Motor neuron (in vitro differentiated cells): ENCODE data around the gene LANCL3. TPM values are rescaled to one million over a fixed set of nuclear protein-coding genes. Genes with fewer than 3 reads are reported as not detected.
A peak's percentile ranks its signal among the peaks of the same experiment; 100 is the strongest.
"Not testable (repeated sequence)": the region's sequence is repeated elsewhere in the genome, so short reads cannot be mapped to it uniquely, and the experiment has no call there.

Source experiments
- ATAC-seq, 8 experiments: fragments of 200-7000 bp; cut with Tn5 transposase; replicated peaks in 6 of 8; 2 replicates each; pipeline ENCODE4 v1.8.0; 2021; ENCODE audit warnings: mild to moderate bottlenecking in 8 of 8, moderate library complexity in 8 of 8
- H3K27ac ChIP-seq, 2 donors: fragments of 250-450 bp; sonication (Bioruptor Pico); 2 replicates each; pipeline ENCODE4 v1.9.0; 2021; ENCODE audit warnings: antibody characterized with exemption in 2 of 2, mild to moderate bottlenecking in 2 of 2, moderate library complexity in 1 of 2
- H3K4me1 ChIP-seq, 2 donors: fragments of 250-450 bp; sonication (Bioruptor Pico); replicated peaks in 1 of 2; 2 replicates each; pipeline ENCODE4 v1.6.1; 2021; ENCODE audit warnings: antibody characterized with exemption in 2 of 2, mild to moderate bottlenecking in 2 of 2, moderate library complexity in 1 of 2
- H3K4me3 ChIP-seq, 5 donors: fragments of 250-450 bp; sonication (Bioruptor Pico); 2 replicates each; pipeline ENCODE4 v1.9.0; 2021; ENCODE audit warnings: antibody characterized with exemption in 5 of 5, mild to moderate bottlenecking in 5 of 5, moderate library complexity in 4 of 5
- WGBS, 10 experiments: fragments of 450-650 bp; shearing (Covaris generic); methylation state at CpG; one replicate each; pipeline ENCODE4 v1.0.0; 2022; 5-methylcytosine and 5-hydroxymethylcytosine counted together
- in situ Hi-C, 9 experiments: fragments of 400-800 bp; cut with MboI; loops; one replicate each; pipeline ENCODE4 v1.15.0; 2021; ENCODE audit warnings: low sequenced_read_pairs in 9 of 9, low pct_unique_long_range_greater_than_20kb in 2 of 9; ENCODE audit not compliant: unreplicated experiment in 9 of 9
- total RNA-seq, 8 experiments: library from RNA; unstranded; fragments of 300-600 nt; gene quantifications; 2 replicates each; pipeline versions ENCODE4 v1.2.3 to v1.2.4, GENCODE V29; 2022

Gene LANCL3
- total RNA-seq, 8 experiments from 2014 or later = 0.38 to 15.2 (median 1.9) TPM

- in situ Hi-C loops = no loop called here
- peak in 3 of 8 experiments; percentile 50 to 78 (median 71) for ATAC-seq
- 0 to 80% (median 48%) methylated on average over 2 to 5 of the region's 6 CpGs; no CpG with 5 or more reads in 5 of the 10 experiments for WGBS, 10 experiments
- peaks cover 0 to 12% of the 10 kb centered on the region in 2 donors for H3K4me1 ChIP-seq
- H3K27ac ChIP-seq = no peak overlapping the region
- no peak overlapping the region for H3K4me3 ChIP-seq
Observed at GRCh38 chrX:37644381-37645305, 73.2 kb downstream of the LANCL3 start.

GRCh38 chrX:37646254-37646653 is 74.8 kb downstream of the LANCL3 start:
- no peak for ATAC-seq
- Histone ChIP-seq H3K4me1 (peaks cover 0 to 12% of the 10 kb centered on the region in 2 donors), H3K4me3 (no peak overlapping the region), H3K27ac (no peak overlapping the region)
- in situ Hi-C loops = no loop called here

GRCh38 chrX:37650879-37651278 is 79.4 kb downstream of the LANCL3 start:
- H3K4me3 ChIP-seq, ATAC-seq, H3K4me1 ChIP-seq, in situ Hi-C loops, H3K27ac ChIP-seq: not testable (repeated sequence)
- WGBS, 10 experiments = 43 to 100% (median 80%) methylated on average over 1 of the region's 2 CpGs; no CpG with 5 or more reads in 7 of the 10 experiments

- peak in 3 of 8 experiments; percentile 81 to 90 (median 88) for ATAC-seq
- in situ Hi-C loops = no loop called here
- 0 to 60% methylated on average over 1 of the region's 1 CpG; no CpG with 5 or more reads in 8 of the 10 experiments for whole genome bisulfite sequencing, 10 experiments
- Histone ChIP-seq H3K4me1 (no peaks in the 10 kb centered on the region), H3K27ac (no peak overlapping the region), H3K4me3 (no peak overlapping the region)
Observed at GRCh38 chrX:37651921-37652452, 80.5 kb downstream of the LANCL3 start.

- Histone ChIP-seq H3K27ac (no peak overlapping the region), H3K4me3 (no peak overlapping the region), H3K4me1 (no peaks in the 10 kb centered on the region)
- in situ Hi-C loops = no loop called here
- ATAC-seq = no peak
- WGBS, 10 experiments = 16 to 94% (median 73%) methylated on average over 3 to 6 of the region's 8 CpGs; no CpG with 5 or more reads in 7 of the 10 experiments
Observed at GRCh38 chrX:37652589-37653231, 81.2 kb downstream of the LANCL3 start.

- Histone ChIP-seq H3K27ac (no peak overlapping the region), H3K4me3 (no peak overlapping the region), H3K4me1 (no peaks in the 10 kb centered on the region)
- ATAC-seq = no peak
- WGBS, 10 experiments = 38 to 100% (median 83%) methylated on average over 1 of the region's 1 CpG; no CpG with 5 or more reads in 5 of the 10 experiments
- in situ Hi-C loops = no loop called here
Observed at GRCh38 chrX:37653397-37654085, 82.1 kb downstream of the LANCL3 start.

- 13 to 100% (median 53%) methylated on average over 1 to 4 of the region's 4 CpGs; no CpG with 5 or more reads in 5 of the 10 experiments for WGBS, 10 experiments
- in situ Hi-C loops = no loop called here
Observed at GRCh38 chrX:37658343-37659030, 87.0 kb downstream of the LANCL3 start.

GRCh38 chrX:37659047-37659446 is 87.6 kb downstream of the LANCL3 start:
- 38% methylated on average over 1 of the region's 1 CpG; no CpG with 5 or more reads in 9 of the 10 experiments for WGBS, 10 experiments
- in situ Hi-C loops = no loop called here
- H3K27ac ChIP-seq = no peak overlapping the region
- no peak overlapping the region for H3K4me3 ChIP-seq
- H3K4me1 ChIP-seq = no peaks in the 10 kb centered on the region
- ATAC-seq = no peak

More at GRCh38 chrX:37658343-37659030, 87.0 kb downstream of the LANCL3 start:
- H3K27ac ChIP-seq = no peak overlapping the region
- ATAC-seq = peak in 2 of 8 experiments; percentile 43 to 65
- no peak overlapping the region for H3K4me3 ChIP-seq
- H3K4me1 ChIP-seq = no peaks in the 10 kb centered on the region

- H3K4me1 ChIP-seq = no peaks in the 10 kb centered on the region
- in situ Hi-C loops = no loop called here
- H3K27ac ChIP-seq = no peak overlapping the region
- H3K4me3 ChIP-seq = no peak overlapping the region
- WGBS, 10 experiments = 0 to 100% (median 53%) methylated on average over 1 to 4 of the region's 4 CpGs; no CpG with 5 or more reads in 5 of the 10 experiments
- peak in 2 of 8 experiments; percentile 24 to 29 for ATAC-seq
Observed at GRCh38 chrX:37662181-37662580, 90.7 kb downstream of the LANCL3 start.

- ATAC-seq = peak in 1 of 8 experiments; percentile 33
- no peak overlapping the region for H3K27ac ChIP-seq
- no peak overlapping the region for H3K4me3 ChIP-seq
- in situ Hi-C loops = no loop called here
- no peaks in the 10 kb centered on the region for H3K4me1 ChIP-seq
Observed at GRCh38 chrX:37666516-37666915, 95.1 kb downstream of the LANCL3 start.

GRCh38 chrX:37667141-37667540 is 95.7 kb downstream of the LANCL3 start:
- Histone ChIP-seq H3K27ac (no peak overlapping the region), H3K4me1 (no peaks in the 10 kb centered on the region), H3K4me3 (no peak overlapping the region)
- 78 to 100% (median 91%) methylated on average over 1 to 6 of the region's 6 CpGs; no CpG with 5 or more reads in 6 of the 10 experiments for WGBS, 10 experiments
- in situ Hi-C loops = no loop called here
- no peak for ATAC-seq

GRCh38 chrX:37672563-37672962 is 101.1 kb downstream of the LANCL3 start:
- no peak for ATAC-seq
- no peak overlapping the region for H3K4me3 ChIP-seq
- no peaks in the 10 kb centered on the region for H3K4me1 ChIP-seq
- in situ Hi-C loops = no loop called here
- H3K27ac ChIP-seq = no peak overlapping the region
- WGBS, 10 experiments = 25 to 42% (median 40%) methylated on average over 1 to 3 of the region's 4 CpGs; no CpG with 5 or more reads in 7 of the 10 experiments
